Pancreas (tissue), 10 donors: Measurements from ENCODE around the gene CAPN5. TPM values are rescaled to one million over a fixed set of nuclear protein-coding genes. Genes with fewer than 3 reads are reported as not detected.
A peak's percentile ranks its signal among the peaks of the same experiment; 100 is the strongest.

Source experiments
- ATAC-seq, 4 donors: fragments of 200-7000 bp; cut with Tn5 transposase; one replicate each; pipeline versions ENCODE4 v1.8.0 to v1.9.1; 2020; ENCODE audit warnings: mild to moderate bottlenecking in 4 of 4, moderate library complexity in 4 of 4
- DNase-seq, 6 donors: peaks; one replicate each; pipeline ENCODE4 v3.0.0-alpha.2; 2020
- FAIRE-seq: peaks from 2 replicates; lab custom pipeline; 2012; peaks lifted over from hg19 to GRCh38; lab: Jason Lieb, UNC
- H3K27ac ChIP-seq, 4 donors: fragments of 200-600 bp; sonication (generic); 1 replicate in 3 of 4; 2 replicates in 1 of 4; pipeline versions ENCODE4 v1.5.0 to v1.8.0; 2020
- H3K27me3 ChIP-seq, 4 donors: fragments of 200-600 bp; one replicate each; pipeline ENCODE4 v1.8.0; 2021
- H3K36me3 ChIP-seq, 3 donors: fragments of 200-600 bp; sonication (generic) in 1 of 3; one replicate each; pipeline versions ENCODE4 v1.5.0 to v1.8.0; 2020 to 2021
- H3K4me1 ChIP-seq, 3 donors: fragments of 200-600 bp; one replicate each; pipeline ENCODE4 v1.8.0; 2021
- H3K4me3 ChIP-seq, 4 donors: fragments of 200-600 bp; sonication (generic) in 2 of 4; one replicate each; pipeline versions ENCODE4 v1.5.0 to v1.8.0; 2020 to 2021
- H3K9me3 ChIP-seq, 4 donors: fragments of 200-600 bp; one replicate each; pipeline ENCODE4 v1.8.0; 2021
- CTCF ChIP-seq, 4 donors: fragments of 200-600 bp; sonication (generic) in 3 of 4; IDR thresholded peaks; one replicate each; pipeline versions ENCODE4 v1.5.0 to v1.8.0; 2021; ENCODE audit warnings: antibody characterized with exemption in 4 of 4
- WGBS, 2 donors: extraction: QIAGEN DNeasy Blood & Tissue Kit; methylation state at CpG; one replicate each; pipeline ENCODE4 v1.1.7; 2013; 5-methylcytosine and 5-hydroxymethylcytosine counted together
- intact Hi-C, 3 donors: fragments of 100-400 bp; cut with DNase I; formaldehyde crosslinking; loops; one replicate each; pipeline versions ENCODE4 v1.11.1 to v1.14.2; 2022
- polyA plus RNA-seq, 2 donors: library from polyadenylated mRNA; stranded (reverse); fragments of 200-250 nt; gene quantifications; one replicate each; pipeline ENCODE4 v1.2.3, GENCODE V29; 2013
- total RNA-seq, 6 donors: library from RNA; stranded (reverse); fragmentation: NEBNext Ultra II Directional in 4 of 6; extraction: Animal tissue kit (Norgen Biotek cat#: 25700) in 4 of 6; gene quantifications; one replicate each; pipeline versions ENCODE4 v1.2.1 to v1.2.4, GENCODE V29; 2021 to 2023
- donor health status: healthy with polysubstance abuse.
- donor health status: DM: no; HTN: no; CAD: no; lungs with moderate emphysema.
- donor health status: DM: no; HTN: no; CAD: no.
- donor health status: control.
- donor health status: control.
- donor health status: Bipolar disorder and iron deficiency.
- donor health status: DM: yes; HTN: yes; CAD: no.
- donor health status: DM: no; HTN: no; CAD: no.
- donor health status: DM: no; HTN: no; CAD: no.
- donor health status: DM: yes; HTN: yes; CAD: no.

CAPN5 gene
- total and polyA plus RNA-seq, 8 donors = 3.3 to 11.0 (median 6.1) TPM

GRCh38 chr11:77081381-77081851 lies 14.6 kb downstream of the CAPN5 start:
- ATAC-seq = no peak
- H3K4me1 ChIP-seq = peaks cover 0 to 8% (median 5%) of the 10 kb centered on the region in 3 donors
- intact Hi-C loops = no loop called here
- no peaks in the 10 kb centered on the region for H3K27me3 ChIP-seq
- no peak overlapping the region for H3K4me3 ChIP-seq
- H3K36me3 ChIP-seq = no peaks in the 10 kb centered on the region
- no peak for FAIRE-seq
- no peak overlapping the region for H3K27ac ChIP-seq
- 90% methylated on average over 8 to 9 of the region's 9 CpGs for WGBS, 2 donors
- no peaks in the 10 kb centered on the region for H3K9me3 ChIP-seq
- no peak for TF ChIP-seq CTCF (IDR thresholded peaks at IDR 0.05)
- DNase-seq = peak in 3 of 6 donors; percentile 0 to 51 (median 10)

- FAIRE-seq (no peak), DNase-seq (peak in 4 of 6 donors; percentile 1 to 48 (median 30)), ATAC-seq (peak in 1 of 4 donors; percentile 3)
- intact Hi-C loops = no loop called here
- no peaks in the 10 kb centered on the region for H3K9me3 ChIP-seq
- H3K4me3 ChIP-seq = no peak overlapping the region
- H3K27me3 ChIP-seq = no peaks in the 10 kb centered on the region
- H3K4me1 ChIP-seq = peaks cover 0 to 16% (median 12%) of the 10 kb centered on the region in 3 donors
- H3K27ac ChIP-seq = peak overlapping the region in 1 of 4 donors; percentile 42
- no peak for TF ChIP-seq CTCF (IDR thresholded peaks at IDR 0.05)
- 66 to 69% methylated on average over 11 of the region's 11 CpGs for WGBS, 2 donors
- no peaks in the 10 kb centered on the region for H3K36me3 ChIP-seq
Measured at GRCh38 chr11:77081976-77082836, 15.4 kb downstream of the CAPN5 start.

DNA sequence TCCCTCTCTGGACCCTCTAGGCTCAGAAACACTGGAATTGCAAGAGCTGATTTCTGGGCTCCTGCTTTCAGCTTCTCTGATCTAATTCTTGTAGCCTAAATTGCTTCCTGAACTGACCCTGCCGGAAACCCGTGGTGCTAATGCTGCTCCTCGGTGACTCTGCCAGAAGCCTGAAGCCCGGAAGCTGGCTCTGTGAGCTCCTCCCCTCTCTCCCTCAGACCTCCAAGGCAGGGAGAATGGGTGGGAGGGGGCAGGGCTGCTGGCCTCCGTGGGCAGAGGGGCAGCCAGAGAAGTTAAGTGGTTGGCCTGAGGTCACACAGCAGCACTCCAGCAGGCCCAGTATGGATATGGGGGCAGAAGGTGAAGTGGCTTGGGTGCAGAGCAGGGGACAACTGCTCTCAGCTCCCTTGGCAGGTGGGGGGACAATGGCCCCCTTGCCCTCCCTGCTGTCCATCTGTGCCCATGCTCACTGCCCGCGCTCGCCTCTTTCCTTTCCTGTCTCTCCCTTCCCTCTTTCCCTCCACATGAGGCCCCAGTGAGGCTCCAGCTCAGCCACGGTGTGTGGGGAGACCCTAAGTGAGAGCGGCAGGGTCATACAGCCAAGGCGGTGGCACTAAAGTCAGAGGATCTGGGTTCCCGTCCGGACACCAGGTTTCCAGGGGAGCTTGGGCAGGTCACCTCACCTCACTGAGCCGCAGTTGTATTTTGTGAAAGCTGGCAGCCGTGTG lies 16.2 kb downstream of the CAPN5 start:
- Histone ChIP-seq H3K4me3 (no peak overlapping the region), H3K9me3 (no peaks in the 10 kb centered on the region), H3K4me1 (peaks cover 0 to 24% (median 18%) of the 10 kb centered on the region in 3 donors), H3K27me3 (no peaks in the 10 kb centered on the region), H3K36me3 (no peaks in the 10 kb centered on the region), H3K27ac (peak overlapping the region in 1 of 4 donors; percentile 42)
- DNase-seq (peak in 4 of 6 donors; percentile 9 to 46 (median 30)), ATAC-seq (peak in 3 of 4 donors; percentile 32 to 55 (median 42)), FAIRE-seq (no peak)
- TF ChIP-seq CTCF (IDR thresholded peaks at IDR 0.05) = no peak
- WGBS, 2 donors = 85 to 87% methylated on average over 15 of the region's 15 CpGs
- intact Hi-C loops = no loop called here

- Histone ChIP-seq H3K4me3 (no peak overlapping the region), H3K4me1 (peaks cover 0 to 31% (median 24%) of the 10 kb centered on the region in 3 donors), H3K27ac (no peak overlapping the region), H3K36me3 (no peaks in the 10 kb centered on the region), H3K27me3 (no peaks in the 10 kb centered on the region), H3K9me3 (no peaks in the 10 kb centered on the region)
- intact Hi-C loops = no loop called here
- WGBS, 2 donors = 91 to 97% methylated on average over 12 of the region's 12 CpGs
- ATAC-seq = no peak
- no peak for FAIRE-seq
- no peak for TF ChIP-seq CTCF (IDR thresholded peaks at IDR 0.05)
- peak in 3 of 6 donors; percentile 1 to 45 (median 27) for DNase-seq
Measured at GRCh38 chr11:77083566-77084245, 16.9 kb downstream of the CAPN5 start.
